ENCODE data around the gene CD8B2.
"Not testable (repeated sequence)": the region's sequence is repeated elsewhere in the genome, so short reads cannot be mapped to it uniquely, and the experiment has no call there.

DNA sequence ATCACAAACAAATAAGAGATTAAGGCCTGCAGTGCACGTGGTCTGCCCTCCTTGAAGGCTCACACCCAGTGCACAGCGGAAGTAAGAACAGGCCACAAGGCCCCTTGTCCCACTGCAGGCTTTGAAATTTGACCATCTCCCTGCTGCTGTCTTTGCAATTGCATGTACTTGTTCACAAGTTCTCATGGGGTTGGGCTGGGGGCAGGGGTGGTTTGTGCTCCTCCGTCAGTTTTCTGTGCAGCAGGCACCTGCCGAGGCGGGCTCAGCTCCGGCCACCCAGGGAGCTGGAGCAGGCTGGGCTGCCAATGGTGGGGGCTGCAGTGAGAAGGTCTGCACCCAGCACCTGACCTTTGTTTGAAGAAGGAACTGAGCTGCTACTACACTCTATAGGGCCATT, 22.2 kb downstream of the CD8B2 start:
- TF ChIP-seq POLR2A (IDR thresholded peaks at IDR 0.05) = not testable (repeated sequence)
- TF ChIP-seq, protein P1, sequence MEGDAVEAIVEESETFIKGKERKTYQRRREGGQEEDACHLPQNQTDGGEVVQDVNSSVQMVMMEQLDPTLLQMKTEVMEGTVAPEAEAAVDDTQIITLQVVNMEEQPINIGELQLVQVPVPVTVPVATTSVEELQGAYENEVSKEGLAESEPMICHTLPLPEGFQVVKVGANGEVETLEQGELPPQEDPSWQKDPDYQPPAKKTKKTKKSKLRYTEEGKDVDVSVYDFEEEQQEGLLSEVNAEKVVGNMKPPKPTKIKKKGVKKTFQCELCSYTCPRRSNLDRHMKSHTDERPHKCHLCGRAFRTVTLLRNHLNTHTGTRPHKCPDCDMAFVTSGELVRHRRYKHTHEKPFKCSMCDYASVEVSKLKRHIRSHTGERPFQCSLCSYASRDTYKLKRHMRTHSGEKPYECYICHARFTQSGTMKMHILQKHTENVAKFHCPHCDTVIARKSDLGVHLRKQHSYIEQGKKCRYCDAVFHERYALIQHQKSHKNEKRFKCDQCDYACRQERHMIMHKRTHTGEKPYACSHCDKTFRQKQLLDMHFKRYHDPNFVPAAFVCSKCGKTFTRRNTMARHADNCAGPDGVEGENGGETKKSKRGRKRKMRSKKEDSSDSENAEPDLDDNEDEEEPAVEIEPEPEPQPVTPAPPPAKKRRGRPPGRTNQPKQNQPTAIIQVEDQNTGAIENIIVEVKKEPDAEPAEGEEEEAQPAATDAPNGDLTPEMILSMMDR (IDR thresholded peaks at IDR 0.05) = not testable (repeated sequence)
